ENCODE results near the gene UTS2R. TPM values are rescaled to one million over a fixed set of nuclear protein-coding genes. Genes with fewer than 3 reads are reported as not detected.

Gene UTS2R
- polyA plus RNA-seq, 5 donors, result 0.45 TPM; not detected in 4

Other genes starting within 250 kb of the UTS2R start
- 10 to 100 TPM; 42.5 to 68.9 (median 64.8) TPM for gene CCDC57, start 158.9 kb upstream of the UTS2R start, polyA plus RNA-seq (ENCODE audit: insufficient read depth in 1 of 5, insufficient read length in 5 of 5, low replicate concordance in 1 of 5)
- 10 to 100 TPM; 10.2 to 23.4 (median 20.1) TPM for gene SLC16A3, start 142.7 kb upstream of the UTS2R start, polyA plus RNA-seq (ENCODE audit: insufficient read depth in 1 of 5, insufficient read length in 5 of 5, low replicate concordance in 1 of 5)
- 100 to 1,000 TPM in 4 of 5 donors, 10 to 100 TPM in 1; 89.6 to 138 (median 108) TPM for gene CSNK1D, start 98.1 kb upstream of the UTS2R start, polyA plus RNA-seq (ENCODE audit: insufficient read depth in 1 of 5, insufficient read length in 5 of 5, low replicate concordance in 1 of 5)
- gene CD7, start 54.2 kb upstream of the UTS2R start, polyA plus RNA-seq (ENCODE audit: insufficient read depth in 1 of 5, insufficient read length in 5 of 5, low replicate concordance in 1 of 5), result 1 to 10 TPM in 4 of 5 donors, under 1 TPM in 1; 0.95 to 2.5 (median 1.2) TPM
- 1 to 10 TPM; 1.4 to 3.7 (median 1.9) TPM for gene SECTM1, start 38.0 kb upstream of the UTS2R start, polyA plus RNA-seq (ENCODE audit: insufficient read depth in 1 of 5, insufficient read length in 5 of 5, low replicate concordance in 1 of 5)
- not detected for gene TEX19, start 12.5 kb upstream of the UTS2R start, polyA plus RNA-seq (ENCODE audit: insufficient read depth in 1 of 5, insufficient read length in 5 of 5, low replicate concordance in 1 of 5)
- 10 to 100 TPM; 31.0 to 50.9 (median 39.1) TPM for gene HEXD, start 46.6 kb downstream of the UTS2R start, polyA plus RNA-seq (ENCODE audit: insufficient read depth in 1 of 5, insufficient read length in 5 of 5, low replicate concordance in 1 of 5)
- 10 to 100 TPM; 18.5 to 35.4 (median 26.2) TPM for gene OGFOD3, start 46.8 kb downstream of the UTS2R start, polyA plus RNA-seq (ENCODE audit: insufficient read depth in 1 of 5, insufficient read length in 5 of 5, low replicate concordance in 1 of 5)
- 10 to 100 TPM; 40.8 to 54.6 (median 48.9) TPM for gene CYBC1, start 79.0 kb downstream of the UTS2R start, polyA plus RNA-seq (ENCODE audit: insufficient read depth in 1 of 5, insufficient read length in 5 of 5, low replicate concordance in 1 of 5)
- 100 to 1,000 TPM in 3 of 5 donors, 10 to 100 TPM in 2; 91.2 to 122 (median 108) TPM for gene NARF, start 87.0 kb downstream of the UTS2R start, polyA plus RNA-seq (ENCODE audit: insufficient read depth in 1 of 5, insufficient read length in 5 of 5, low replicate concordance in 1 of 5)
- gene FOXK2, start 148.0 kb downstream of the UTS2R start, polyA plus RNA-seq (ENCODE audit: insufficient read depth in 1 of 5, insufficient read length in 5 of 5, low replicate concordance in 1 of 5), result 10 to 100 TPM; 29.2 to 41.7 (median 34.8) TPM